NCI-H128 (cell line): ENCODE measurements around the gene PODN.

Source experiments
- DNase-seq: peaks from one replicate; lab custom pipeline; 2025; ENCODE audit not compliant: unreplicated experiment; lab: John Stamatoyannopoulos, UW

Gene PODN

GRCh38 chr1:53088616-53089300 is 26.7 kb downstream of the PODN start:
- no peak for DNase-seq

GRCh38 chr1:53089478-53090226 is 27.6 kb downstream of the PODN start:
- DNase-seq, result no peak

GRCh38 chr1:53090227-53091147 is 28.5 kb downstream of the PODN start:
- DNase-seq, result no peak

- DNase-seq, result no peak
Observed at GRCh38 chr1:53091841-53092645, 30.0 kb downstream of the PODN start.

GRCh38 chr1:53092659-53093450 is 30.8 kb downstream of the PODN start:
- no peak for DNase-seq

GRCh38 chr1:53093451-53093754 is 31.4 kb downstream of the PODN start:
- no peak for DNase-seq

GRCh38 chr1:53093778-53094532 is 31.9 kb downstream of the PODN start:
- DNase-seq, result no peak

- DNase-seq, result no peak
Observed at GRCh38 chr1:53094533-53094919, 32.5 kb downstream of the PODN start.

GRCh38 chr1:53104289-53104913 is 42.4 kb downstream of the PODN start:
- DNase-seq, result no peak

- DNase-seq, result no peak
Observed at GRCh38 chr1:53107090-53107489, 45.1 kb downstream of the PODN start.

GRCh38 chr1:53107570-53108322 is 45.7 kb downstream of the PODN start:
- DNase-seq, result no peak

- no peak for DNase-seq
Observed at GRCh38 chr1:53108646-53109580, 46.9 kb downstream of the PODN start.

- no peak for DNase-seq
Observed at GRCh38 chr1:53110370-53111072, 48.5 kb downstream of the PODN start.

- no peak for DNase-seq
Observed at GRCh38 chr1:53111073-53111556, 49.1 kb downstream of the PODN start.

GRCh38 chr1:53111693-53112092 is 49.7 kb downstream of the PODN start:
- DNase-seq, result no peak

GRCh38 chr1:53112271-53112774 is 50.3 kb downstream of the PODN start:
- DNase-seq, result no peak
